Progenitor cell of endocrine pancreas (in vitro differentiated cells): Measurements from ENCODE around the gene PRSS2. TPM values are rescaled to one million over a fixed set of nuclear protein-coding genes. Genes with fewer than 3 reads are reported as not detected.

ENCODE experiments used
- DNase-seq: peaks from one replicate; pipeline ENCODE4 v3.0.0; 2021; ENCODE audit warnings: low spot score; ENCODE audit not compliant: unreplicated experiment
- H3K27ac Mint-ChIP-seq: 2 replicates; pipeline ENCODE4 v1.8.0; 2021; ENCODE audit warnings: mild to moderate bottlenecking, moderate library complexity, mixed read lengths
- H3K27me3 Mint-ChIP-seq: 2 replicates; pipeline ENCODE4 v1.8.0; 2021; ENCODE audit warnings: mixed read lengths
- H3K36me3 Mint-ChIP-seq: 2 replicates; pipeline ENCODE4 v1.8.0; 2022; ENCODE audit warnings: mixed read lengths; ENCODE audit not compliant: insufficient read depth
- H3K4me1 Mint-ChIP-seq: 2 replicates; pipeline ENCODE4 v1.8.0; 2021; ENCODE audit warnings: low read depth, mixed read lengths
- H3K4me3 Mint-ChIP-seq: 2 replicates; pipeline ENCODE4 v1.8.0; 2021; ENCODE audit warnings: low read depth, mild to moderate bottlenecking, moderate library complexity, mixed read lengths
- H3K9me3 Mint-ChIP-seq: 2 replicates; pipeline ENCODE4 v1.8.0; 2021; ENCODE audit warnings: low read depth, mixed read lengths
- CTCF ChIP-seq: fragments of 200-600 bp; sonication (generic); IDR thresholded peaks from one replicate; pipeline ENCODE4 v1.5.0; 2021; ENCODE audit warnings: antibody characterized with exemption, mild to moderate bottlenecking; ENCODE audit not compliant: unreplicated experiment
- total RNA-seq: library from RNA; stranded (reverse); gene quantifications from 2 replicates; pipeline ENCODE4 v1.2.1, GENCODE V29; 2021

Gene PRSS2
- total RNA-seq, 1 donor from 2014 or later, result 5.3 TPM

GRCh38 chr7:142795339-142795863, 24.6 kb downstream of the PRSS2 start:
- peaks cover 80% of the 10 kb centered on the region for H3K27me3 Mint-ChIP-seq
- H3K4me3 Mint-ChIP-seq, result no peak overlapping the region
- no peak for DNase-seq
- H3K36me3 Mint-ChIP-seq, result no peaks in the 10 kb centered on the region
- no peaks in the 10 kb centered on the region for H3K9me3 Mint-ChIP-seq
- peaks cover 8% of the 10 kb centered on the region for H3K4me1 Mint-ChIP-seq
- H3K27ac Mint-ChIP-seq, result no peak overlapping the region
- TF ChIP-seq CTCF, result no peak

DNA sequence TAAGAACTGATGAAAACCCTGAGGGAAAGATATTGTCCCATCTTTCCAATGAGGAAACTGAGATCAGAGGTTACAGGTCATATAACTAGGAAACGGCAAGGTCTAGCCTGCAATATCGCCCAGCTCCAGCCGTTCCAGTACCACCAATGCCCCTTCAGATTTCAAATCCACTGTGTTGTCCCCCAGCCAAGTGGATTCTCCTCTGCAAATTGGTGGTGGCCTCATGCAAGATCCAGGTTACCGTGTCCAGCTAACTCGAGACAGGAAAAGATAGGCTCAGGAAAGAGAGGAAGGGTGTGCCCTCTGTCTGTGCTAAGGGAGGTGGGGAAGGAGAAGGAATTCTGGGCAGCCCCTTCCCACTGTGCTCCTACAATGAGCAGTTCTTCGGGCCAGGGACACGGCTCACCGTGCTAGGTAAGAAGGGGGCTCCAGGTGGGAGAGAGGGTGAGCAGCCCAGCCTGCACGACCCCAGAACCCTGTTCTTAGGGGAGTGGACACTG, 25.3 kb downstream of the PRSS2 start:
- no peak for TF ChIP-seq CTCF
- H3K27me3 Mint-ChIP-seq, result peaks cover 81% of the 10 kb centered on the region
- no peak overlapping the region for H3K27ac Mint-ChIP-seq
- peaks cover 8% of the 10 kb centered on the region for H3K4me1 Mint-ChIP-seq
- peak overlapping the region; percentile 69 for H3K4me3 Mint-ChIP-seq
- no peaks in the 10 kb centered on the region for H3K9me3 Mint-ChIP-seq
- no peaks in the 10 kb centered on the region for H3K36me3 Mint-ChIP-seq
- no peak for DNase-seq

DNA sequence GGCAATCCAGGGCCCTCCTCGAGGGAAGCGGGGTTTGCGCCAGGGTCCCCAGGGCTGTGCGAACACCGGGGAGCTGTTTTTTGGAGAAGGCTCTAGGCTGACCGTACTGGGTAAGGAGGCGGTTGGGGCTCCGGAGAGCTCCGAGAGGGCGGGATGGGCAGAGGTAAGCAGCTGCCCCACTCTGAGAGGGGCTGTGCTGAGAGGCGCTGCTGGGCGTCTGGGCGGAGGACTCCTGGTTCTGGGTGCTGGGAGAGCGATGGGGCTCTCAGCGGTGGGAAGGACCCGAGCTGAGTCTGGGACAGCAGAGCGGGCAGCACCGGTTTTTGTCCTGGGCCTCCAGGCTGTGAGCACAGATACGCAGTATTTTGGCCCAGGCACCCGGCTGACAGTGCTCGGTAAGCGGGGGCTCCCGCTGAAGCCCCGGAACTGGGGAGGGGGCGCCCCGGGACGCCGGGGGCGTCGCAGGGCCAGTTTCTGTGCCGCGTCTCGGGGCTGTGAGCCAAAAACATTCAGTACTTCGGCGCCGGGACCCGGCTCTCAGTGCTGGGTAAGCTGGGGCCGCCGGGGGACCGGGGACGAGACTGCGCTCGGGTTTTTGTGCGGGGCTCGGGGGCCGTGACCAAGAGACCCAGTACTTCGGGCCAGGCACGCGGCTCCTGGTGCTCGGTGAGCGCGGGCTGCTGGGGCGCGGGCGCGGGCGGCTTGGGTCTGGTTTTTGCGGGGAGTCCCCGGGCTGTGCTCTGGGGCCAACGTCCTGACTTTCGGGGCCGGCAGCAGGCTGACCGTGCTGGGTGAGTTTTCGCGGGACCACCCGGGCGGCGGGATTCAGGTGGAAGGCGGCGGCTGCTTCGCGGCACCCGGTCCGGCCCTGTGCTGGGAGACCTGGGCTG, 26.0 kb downstream of the PRSS2 start:
- Mint-ChIP-seq H3K27ac (no peak overlapping the region), H3K36me3 (no peaks in the 10 kb centered on the region), H3K4me1 (peaks cover 8% of the 10 kb centered on the region), H3K9me3 (no peaks in the 10 kb centered on the region), H3K27me3 (peaks cover 84% of the 10 kb centered on the region), H3K4me3 (peak overlapping the region; percentile 69)
- TF ChIP-seq CTCF, result no peak
- DNase-seq, result peak; percentile 21

- TF ChIP-seq CTCF, result no peak
- DNase-seq, result no peak
- Mint-ChIP-seq H3K9me3 (no peaks in the 10 kb centered on the region), H3K27ac (no peak overlapping the region), H3K4me1 (peaks cover 8% of the 10 kb centered on the region), H3K36me3 (no peaks in the 10 kb centered on the region), H3K27me3 (peaks cover 88% of the 10 kb centered on the region), H3K4me3 (peak overlapping the region; percentile 69)
Measured at GRCh38 chr7:142797391-142798377, 26.9 kb downstream of the PRSS2 start.
